CD14-positive monocyte (primary cell): ENCODE data around the gene TTC3. TPM values are rescaled to one million over a fixed set of nuclear protein-coding genes. Genes with fewer than 3 reads are reported as not detected.

ENCODE experiments used
- DNase-seq, 3 donors: peaks; one replicate each; pipeline ENCODE4 v3.0.0-alpha.2; 2011 to 2022
- H2AFZ ChIP-seq: 2 replicates; pipeline ENCODE4 v1.6.0; 2012; ENCODE audit warnings: mild to moderate bottlenecking, low read depth, low read length, inconsistent platforms; ENCODE audit not compliant: insufficient read depth, poor library complexity, severe bottlenecking
- H3K27ac ChIP-seq, 2 donors: 1 replicate in 1 of 2; 2 replicates in 1 of 2; pipeline ENCODE4 v1.5.1; 2012 to 2013; ENCODE audit warnings: low read length in 2 of 2, control low read depth in 1 of 2, inconsistent platforms in 1 of 2, low read depth in 1 of 2, mild to moderate bottlenecking in 1 of 2
- H3K27me3 ChIP-seq, 2 donors: one replicate each; pipeline versions ENCODE4 v1.6.0 to v1.6.1; 2011 to 2013; ENCODE audit warnings: low read length in 2 of 2; ENCODE audit not compliant: control insufficient read depth in 2 of 2, insufficient read depth in 2 of 2
- H3K36me3 ChIP-seq, 2 donors: replicated peaks in 1 of 2; 1 replicate in 1 of 2; 2 replicates in 1 of 2; pipeline versions ENCODE4 v1.5.1 to v1.6.1; 2012 to 2013; ENCODE audit warnings: low read length in 2 of 2, control low read depth in 1 of 2, inconsistent platforms in 1 of 2, mild to moderate bottlenecking in 1 of 2; ENCODE audit not compliant: insufficient read depth in 2 of 2, control insufficient read depth in 1 of 2
- H3K4me1 ChIP-seq, 2 donors: 1 replicate in 1 of 2; 2 replicates in 1 of 2; pipeline versions ENCODE4 v1.5.1 to v1.6.1; 2012 to 2013; ENCODE audit warnings: low read length in 2 of 2, control low read depth in 1 of 2, inconsistent platforms in 1 of 2, mild to moderate bottlenecking in 1 of 2, moderate library complexity in 1 of 2; ENCODE audit not compliant: insufficient read depth in 2 of 2, control insufficient read depth in 1 of 2
- H3K4me2 ChIP-seq: replicated peaks from 2 replicates; pipeline ENCODE3; 2012; ENCODE audit warnings: low read length, moderate library complexity, mild to moderate bottlenecking; ENCODE audit not compliant: poor library complexity, severe bottlenecking; ENCODE audit errors: extremely low read depth
- H3K4me3 ChIP-seq, 3 experiments: fragments of 200-600 bp in 1 of 3; sonication (generic) in 1 of 3; replicated peaks in 1 of 3; 1 replicate in 2 of 3; 2 replicates in 1 of 3; pipeline ENCODE4 v1.5.1; 2011 to 2013; ENCODE audit warnings: low read length in 3 of 3, mild to moderate bottlenecking in 3 of 3, control low read depth in 2 of 3, low read depth in 2 of 3, inconsistent platforms in 1 of 3, moderate library complexity in 1 of 3
- H3K79me2 ChIP-seq: 2 replicates; pipeline ENCODE4 v1.6.0; 2012; ENCODE audit warnings: mild to moderate bottlenecking, control low read depth, inconsistent platforms, low read length, moderate library complexity; ENCODE audit not compliant: insufficient read depth
- H3K9ac ChIP-seq: 2 replicates; pipeline ENCODE4 v1.6.0; 2017; ENCODE audit warnings: low read length, mild to moderate bottlenecking; ENCODE audit not compliant: insufficient read depth, poor library complexity, severe bottlenecking
- H3K9me3 ChIP-seq, 2 donors: replicated peaks in 1 of 2; 1 replicate in 1 of 2; 2 replicates in 1 of 2; pipeline versions ENCODE4 v1.5.1 to v1.6.1; 2012 to 2013; ENCODE audit warnings: low read length in 2 of 2, control low read depth in 1 of 2; ENCODE audit not compliant: control insufficient read depth in 1 of 2, insufficient read depth in 1 of 2
- H4K20me1 ChIP-seq: 2 replicates; pipeline ENCODE4 v1.6.0; 2012; ENCODE audit warnings: mild to moderate bottlenecking, low read length, control low read depth, moderate library complexity; ENCODE audit not compliant: insufficient read depth
- H3K27ac Mint-ChIP-seq, 7 donors: one replicate each; pipeline ENCODE4 v1.8.0; 2020; ENCODE audit warnings: mild to moderate bottlenecking in 7 of 7, mixed read lengths in 7 of 7, moderate library complexity in 6 of 7, inconsistent platforms in 2 of 7
- H3K27me3 Mint-ChIP-seq, 3 donors: one replicate each; pipeline ENCODE4 v1.8.0; 2021 to 2022; ENCODE audit warnings: low read depth in 3 of 3, mild to moderate bottlenecking in 3 of 3, mixed read lengths in 3 of 3, moderate library complexity in 3 of 3, inconsistent platforms in 1 of 3
- H3K36me3 Mint-ChIP-seq, 2 donors: one replicate each; pipeline ENCODE4 v1.8.0; 2020; ENCODE audit warnings: mixed read lengths in 2 of 2, inconsistent platforms in 1 of 2, mild to moderate bottlenecking in 1 of 2
- H3K4me1 Mint-ChIP-seq: one replicate; pipeline ENCODE4 v1.8.0; 2020; ENCODE audit warnings: mild to moderate bottlenecking, mixed read lengths
- H3K4me3 Mint-ChIP-seq, 2 donors: one replicate each; pipeline ENCODE4 v1.8.0; 2020; ENCODE audit warnings: mild to moderate bottlenecking in 2 of 2, mixed read lengths in 2 of 2, moderate library complexity in 1 of 2
- H3K9me3 Mint-ChIP-seq, 7 donors: one replicate each; pipeline ENCODE4 v1.8.0; 2020 to 2022; ENCODE audit warnings: mixed read lengths in 7 of 7, mild to moderate bottlenecking in 6 of 7, moderate library complexity in 6 of 7, inconsistent platforms in 2 of 7
- WGBS: methylation state at CpG from one replicate; pipeline ENCODE4 v1.1.5; 2013; ENCODE audit warnings: missing lambda C conversion rate; ENCODE audit not compliant: insufficient coverage; 5-methylcytosine and 5-hydroxymethylcytosine counted together
- intact Hi-C, 2 donors: fragments of 100-400 bp; cut with micrococcal nuclease; formaldehyde crosslinking; loops; one replicate each; pipeline versions ENCODE4 v1.15.0 to v1.15.1; 2023
- polyA plus RNA-seq, 3 donors: library from polyadenylated mRNA; depleted of rRNA in 1 of 3; unstranded in 2 of 3; stranded (reverse) in 1 of 3; fragments of 300-500 nt in 2 of 3; fragments of >200 nt in 1 of 3; fragmentation: Illumina TruSeq in 2 of 3; gene quantifications; 1 replicate in 2 of 3; 2 replicates in 1 of 3; pipeline ENCODE4 v1.2.3, GENCODE V29; 2012 to 2021
- TF ChIP-seq, protein P1 (sequence below): fragments of 200-600 bp; IDR thresholded peaks from one replicate; pipeline ENCODE4 v1.8.0; 2022; ENCODE audit warnings: antibody characterized with exemption, mild to moderate bottlenecking

The TTC3 gene
- polyA plus RNA-seq, 3 donors, result 9.6 to 35.4 (median 17.9) TPM

DNA sequence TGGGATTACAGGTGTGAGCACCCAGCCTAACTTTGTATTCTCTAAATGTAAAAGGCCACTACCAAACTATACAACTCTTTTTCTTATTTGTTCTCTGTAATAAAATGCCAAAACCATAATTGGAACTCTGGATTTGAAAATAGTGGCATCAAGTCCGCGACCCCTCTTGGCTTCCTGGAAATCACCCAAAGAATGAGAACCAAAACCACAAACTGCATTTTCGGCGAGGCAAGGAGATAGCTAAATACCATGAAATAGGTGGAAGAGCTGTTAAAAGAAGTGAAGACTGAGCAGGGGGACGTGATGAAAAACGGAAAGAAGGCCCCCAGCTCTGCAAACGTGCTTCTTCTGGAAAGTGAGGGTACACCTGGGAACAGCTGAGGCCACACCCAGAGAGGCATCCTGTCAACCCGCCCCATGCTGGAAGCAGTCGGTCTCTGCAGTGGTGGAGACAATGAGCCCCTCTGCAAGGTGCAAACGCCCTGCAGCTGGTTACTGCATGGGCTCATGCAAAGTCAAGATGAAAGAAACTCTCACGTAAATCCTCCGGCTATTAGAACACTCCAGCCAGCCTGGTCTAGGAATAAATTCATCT, 171.5 kb downstream of the TTC3 start:
- H3K4me1 Mint-ChIP-seq, result peaks cover 29% of the 10 kb centered on the region
- DNase-seq, result no peak
- H3K27ac ChIP-seq, result no peak overlapping the region

DNA sequence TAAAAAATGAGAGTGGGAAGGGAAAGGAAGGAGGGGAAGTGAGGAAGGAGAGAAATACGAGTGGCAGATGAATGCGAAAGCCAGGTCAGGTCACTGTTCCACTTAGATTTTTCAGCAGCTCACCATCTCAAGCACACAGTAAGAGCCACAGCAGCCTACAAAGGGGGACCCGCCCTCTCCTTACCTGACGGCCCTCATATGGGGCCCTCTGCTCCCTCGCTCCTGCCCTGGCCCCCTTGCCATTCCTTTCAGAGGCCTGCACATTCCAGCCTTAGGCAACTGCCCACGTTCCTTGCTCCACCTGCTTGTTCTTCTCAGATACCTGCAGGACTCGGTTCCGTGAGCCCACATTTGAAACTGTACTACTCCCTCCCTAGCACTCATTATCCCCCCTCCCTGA, 172.1 kb downstream of the TTC3 start:
- Histone ChIP-seq H3K79me2 (peaks cover 100% of the 10 kb centered on the region), H4K20me1 (peaks cover 99% of the 10 kb centered on the region), H3K36me3 (peaks cover 5 to 17% of the 10 kb centered on the region in 2 donors), H3K9me3 (no peaks in the 10 kb centered on the region), H3K9ac (no peak overlapping the region), H3K27me3 (no peaks in the 10 kb centered on the region), H2AFZ (no peak overlapping the region), H3K4me1 (peaks cover 0 to 2% of the 10 kb centered on the region in 2 donors), H3K4me3 (no peak overlapping the region), H3K4me2 (no peak overlapping the region), H3K27ac (no peak overlapping the region)
- no peaks in the 10 kb centered on the region for H3K27me3 Mint-ChIP-seq
- peaks cover 33% of the 10 kb centered on the region for H3K4me1 Mint-ChIP-seq
- TF ChIP-seq, protein P1, sequence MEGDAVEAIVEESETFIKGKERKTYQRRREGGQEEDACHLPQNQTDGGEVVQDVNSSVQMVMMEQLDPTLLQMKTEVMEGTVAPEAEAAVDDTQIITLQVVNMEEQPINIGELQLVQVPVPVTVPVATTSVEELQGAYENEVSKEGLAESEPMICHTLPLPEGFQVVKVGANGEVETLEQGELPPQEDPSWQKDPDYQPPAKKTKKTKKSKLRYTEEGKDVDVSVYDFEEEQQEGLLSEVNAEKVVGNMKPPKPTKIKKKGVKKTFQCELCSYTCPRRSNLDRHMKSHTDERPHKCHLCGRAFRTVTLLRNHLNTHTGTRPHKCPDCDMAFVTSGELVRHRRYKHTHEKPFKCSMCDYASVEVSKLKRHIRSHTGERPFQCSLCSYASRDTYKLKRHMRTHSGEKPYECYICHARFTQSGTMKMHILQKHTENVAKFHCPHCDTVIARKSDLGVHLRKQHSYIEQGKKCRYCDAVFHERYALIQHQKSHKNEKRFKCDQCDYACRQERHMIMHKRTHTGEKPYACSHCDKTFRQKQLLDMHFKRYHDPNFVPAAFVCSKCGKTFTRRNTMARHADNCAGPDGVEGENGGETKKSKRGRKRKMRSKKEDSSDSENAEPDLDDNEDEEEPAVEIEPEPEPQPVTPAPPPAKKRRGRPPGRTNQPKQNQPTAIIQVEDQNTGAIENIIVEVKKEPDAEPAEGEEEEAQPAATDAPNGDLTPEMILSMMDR, result no peak
- H3K4me3 Mint-ChIP-seq, result no peak overlapping the region
- 92% methylated on average over 6 of the region's 8 CpGs for WGBS
- intact Hi-C loops, result loop anchor here in 1 of 2 donors (10.0 kb wide), 1 partner anchor 210 kb away; no protein-coding TSS in a partner anchor
- no peaks in the 10 kb centered on the region for H3K9me3 Mint-ChIP-seq
- peak overlapping the region in 4 of 7 donors; percentile 4 to 33 (median 10) for H3K27ac Mint-ChIP-seq
- H3K36me3 Mint-ChIP-seq, result peaks cover 24 to 38% of the 10 kb centered on the region in 2 donors
- no peak for DNase-seq

More for the DNA sequence above, 171.5 kb downstream of the TTC3 start:
- H3K4me2 ChIP-seq, result no peak overlapping the region
- H3K4me1 ChIP-seq, result no peaks in the 10 kb centered on the region
- no peaks in the 10 kb centered on the region for H3K27me3 ChIP-seq
- TF ChIP-seq, protein P1, result no peak
- no peak overlapping the region for H3K4me3 ChIP-seq
- H2AFZ ChIP-seq, result no peak overlapping the region
- Mint-ChIP-seq H3K4me3 (no peak overlapping the region), H3K27me3 (no peaks in the 10 kb centered on the region), H3K36me3 (peaks cover 24 to 43% of the 10 kb centered on the region in 2 donors), H3K27ac (peak overlapping the region in 5 of 7 donors; percentile 11 to 49 (median 33)), H3K9me3 (no peaks in the 10 kb centered on the region)
- peaks cover 94% of the 10 kb centered on the region for H4K20me1 ChIP-seq
- intact Hi-C loops, result loop anchor here in 1 of 2 donors (10.0 kb wide), 1 partner anchor 210 kb away; no protein-coding TSS in a partner anchor
- 38% methylated on average over 10 of the region's 12 CpGs for WGBS
- H3K9ac ChIP-seq, result no peak overlapping the region
- H3K79me2 ChIP-seq, result peaks cover 95% of the 10 kb centered on the region
- no peaks in the 10 kb centered on the region for H3K9me3 ChIP-seq
- H3K36me3 ChIP-seq, result peaks cover 10 to 23% of the 10 kb centered on the region in 2 donors
